GM19455 (cell line): ENCODE measurements around the gene PCID2.

Experiments
- ATAC-seq: cut with Tn5 transposase; IDR thresholded peaks from one replicate; pipeline ENCODE4 v1.9.1; 2021; ENCODE audit not compliant: unreplicated experiment

PCID2 gene

DNA sequence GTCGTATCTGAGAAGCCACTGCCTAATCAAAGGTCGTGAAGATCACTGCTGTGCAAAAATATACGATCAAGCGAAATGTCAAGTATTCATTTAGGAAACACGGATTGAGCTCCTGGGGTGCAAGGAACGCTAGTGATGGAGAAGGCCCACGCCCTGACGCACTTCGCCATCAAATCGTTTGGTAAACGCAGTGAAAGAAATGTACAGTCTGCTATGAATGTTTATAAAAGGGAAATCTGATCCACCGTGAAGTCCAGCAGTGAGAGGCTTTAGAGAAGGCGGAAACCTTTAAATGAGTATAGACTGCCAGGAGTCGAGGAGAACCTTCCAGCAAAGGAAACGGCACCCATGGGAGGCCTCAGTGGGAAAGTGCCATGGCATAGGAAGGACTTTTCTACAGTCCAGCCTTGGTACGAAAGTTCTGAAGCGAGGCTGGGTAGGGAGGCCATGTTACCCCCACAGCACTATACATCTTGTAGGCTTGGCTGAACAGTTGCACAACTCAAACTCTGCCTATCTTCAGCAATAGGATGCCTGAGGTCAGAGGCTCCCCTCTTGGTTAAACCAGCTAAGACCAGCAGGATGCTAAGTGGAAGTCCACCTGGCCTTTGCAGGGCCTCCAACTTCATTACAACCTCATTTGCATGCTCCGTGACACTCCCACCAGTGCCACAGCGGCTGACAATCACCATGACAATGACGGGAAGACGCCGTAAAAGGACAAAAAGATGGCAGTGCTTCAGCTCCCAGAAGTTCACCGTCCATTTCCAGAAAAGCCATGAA, 20.4 kb downstream of the PCID2 start:
- ATAC-seq = no peak

DNA sequence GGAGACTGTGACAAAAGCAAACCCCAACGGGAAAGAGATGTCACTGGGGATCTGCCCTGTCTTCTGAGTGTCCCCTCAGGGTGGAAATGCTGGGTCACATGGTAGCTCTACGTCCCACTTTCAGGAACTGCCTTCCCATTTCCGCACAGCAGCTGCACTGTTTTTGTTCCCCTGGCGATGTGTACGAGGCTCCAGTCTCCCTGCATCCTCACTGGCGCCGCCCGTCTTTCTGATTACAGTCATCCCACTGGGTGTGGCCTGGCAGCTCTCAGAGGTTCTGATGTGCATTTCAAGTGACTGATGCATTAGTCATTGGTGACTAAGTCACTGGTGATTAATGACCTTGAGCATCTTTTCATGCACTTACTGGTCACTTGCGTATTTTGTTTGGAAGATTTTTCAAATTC, 21.2 kb downstream of the PCID2 start:
- ATAC-seq = no peak

DNA sequence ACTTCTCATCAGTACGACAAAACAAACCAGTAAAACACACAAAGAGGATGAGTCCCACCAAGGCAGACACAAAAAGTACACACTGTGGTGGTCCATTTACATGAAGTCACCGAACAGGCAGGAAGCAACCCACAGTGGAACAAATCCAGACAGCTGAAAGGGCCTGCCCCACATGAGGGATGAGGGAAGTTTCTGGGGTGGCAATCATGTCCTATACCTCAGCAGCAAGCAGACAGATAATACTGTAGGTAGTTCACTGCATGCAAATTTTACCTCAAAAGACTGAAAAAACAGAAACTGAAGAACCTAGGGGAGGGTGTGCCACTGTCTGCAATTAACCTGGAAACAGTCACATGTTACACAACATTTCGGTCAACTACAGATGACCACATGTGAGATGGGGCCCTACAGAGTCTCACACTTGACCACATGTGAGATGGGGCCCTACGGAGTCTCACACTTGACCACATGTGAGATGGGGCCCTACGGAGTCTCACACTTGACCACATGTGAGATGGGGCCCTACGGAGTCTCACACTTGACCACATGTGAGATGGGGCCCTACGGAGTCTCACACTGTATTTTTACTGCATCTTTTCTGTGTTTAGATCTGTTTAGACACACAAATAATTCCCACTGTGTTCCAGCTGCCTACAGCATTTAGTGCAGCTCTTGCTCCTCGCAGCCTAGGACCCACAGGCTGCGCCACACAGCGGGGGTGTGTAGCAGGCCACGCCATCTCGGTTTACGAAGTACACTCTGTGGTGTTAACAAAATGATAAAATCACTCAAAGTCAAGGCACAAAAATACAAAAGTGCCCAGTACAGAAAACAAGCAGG, 22.2 kb downstream of the PCID2 start:
- peak; percentile 82 for ATAC-seq

DNA sequence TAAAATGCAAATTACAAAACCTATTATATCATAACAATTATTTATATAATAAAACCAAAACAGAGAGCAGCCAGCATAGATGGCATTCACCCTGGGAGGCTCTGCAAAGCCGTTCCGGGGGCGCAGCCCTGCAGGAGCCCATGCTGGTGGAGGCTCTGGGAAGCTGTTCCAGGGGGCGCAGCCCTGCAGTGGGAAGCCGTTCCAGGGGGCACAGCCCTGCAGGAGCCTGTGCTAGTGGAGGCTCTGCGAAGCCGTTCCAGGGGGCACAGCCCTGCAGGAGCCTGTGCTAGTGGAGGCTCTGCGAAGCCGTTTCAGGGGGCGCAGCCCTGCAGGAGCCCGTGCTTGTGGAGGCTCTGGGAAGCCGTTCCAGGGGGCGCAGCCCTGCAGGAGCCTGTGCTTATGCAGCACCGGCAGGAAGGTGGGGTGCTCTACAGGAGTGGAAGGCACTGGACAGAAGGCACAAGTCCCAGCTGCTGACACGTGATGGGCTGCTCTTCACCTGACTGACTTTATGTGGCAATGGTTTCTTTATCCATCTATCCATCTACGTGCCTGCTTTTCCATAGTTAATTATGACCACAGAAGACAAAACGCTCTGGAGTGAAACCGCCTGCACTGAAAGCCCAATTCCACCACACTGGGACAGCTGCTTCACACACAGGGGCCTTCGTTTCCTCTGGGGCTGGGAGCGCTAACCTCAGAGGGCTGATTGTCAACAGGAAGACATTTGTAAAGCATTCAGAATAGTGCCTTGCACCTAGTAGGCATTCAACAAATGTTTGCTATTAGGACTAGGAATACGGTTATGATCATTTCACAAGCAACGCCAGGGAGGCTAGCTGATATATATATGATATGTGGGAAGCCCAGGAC, 23.7 kb downstream of the PCID2 start:
- no peak for ATAC-seq

DNA sequence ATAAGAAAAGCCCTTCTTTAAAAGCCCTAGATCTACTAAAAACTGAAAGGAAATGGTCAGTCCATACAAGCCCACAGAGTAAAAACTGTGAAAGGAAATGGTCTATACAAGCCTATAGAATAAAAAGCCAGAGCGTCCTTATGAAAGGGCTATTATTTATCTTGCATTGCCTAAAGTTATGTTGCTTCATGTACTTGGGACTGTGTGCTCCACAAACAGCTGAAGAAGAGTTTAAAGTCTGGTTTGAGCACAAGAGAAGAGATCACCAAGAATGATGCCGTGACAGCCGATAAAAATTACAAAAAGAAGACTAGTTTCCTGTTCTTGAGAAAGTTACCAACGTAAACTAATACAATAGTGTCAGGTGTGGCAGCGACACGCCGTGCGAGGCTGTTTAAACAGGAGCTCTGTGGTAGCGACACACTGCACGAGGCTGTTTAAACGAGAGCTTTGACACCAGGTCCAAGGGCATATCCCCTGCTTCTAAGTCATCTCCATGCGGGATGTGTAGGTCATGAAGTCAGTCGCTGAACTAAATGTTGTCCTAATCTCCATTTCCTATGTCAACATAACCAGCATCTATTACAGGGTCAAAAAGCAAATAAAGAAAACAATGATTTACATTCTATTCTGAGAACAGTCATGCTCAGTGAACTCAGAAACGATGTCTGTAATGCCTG, 24.9 kb downstream of the PCID2 start:
- ATAC-seq = no peak

DNA sequence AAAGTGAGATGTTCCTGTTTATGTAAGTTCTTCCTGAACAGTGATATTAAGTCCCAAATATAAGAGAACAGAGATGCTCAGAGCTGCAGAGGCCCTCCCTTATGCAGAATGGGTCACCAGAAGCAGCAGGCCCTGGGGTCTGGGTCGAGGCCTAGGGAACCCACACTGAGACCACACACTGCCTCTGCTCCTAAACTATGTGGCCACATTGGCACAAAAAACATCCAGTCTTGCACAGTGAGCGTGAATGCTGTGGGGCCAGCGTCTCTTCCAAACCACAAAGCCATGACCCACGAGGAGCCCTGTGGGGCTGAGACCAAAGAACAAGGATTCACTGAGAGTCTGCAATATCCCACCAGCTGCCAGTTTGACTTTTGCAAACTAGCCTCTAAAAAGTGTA, 26.4 kb downstream of the PCID2 start:
- no peak for ATAC-seq

DNA sequence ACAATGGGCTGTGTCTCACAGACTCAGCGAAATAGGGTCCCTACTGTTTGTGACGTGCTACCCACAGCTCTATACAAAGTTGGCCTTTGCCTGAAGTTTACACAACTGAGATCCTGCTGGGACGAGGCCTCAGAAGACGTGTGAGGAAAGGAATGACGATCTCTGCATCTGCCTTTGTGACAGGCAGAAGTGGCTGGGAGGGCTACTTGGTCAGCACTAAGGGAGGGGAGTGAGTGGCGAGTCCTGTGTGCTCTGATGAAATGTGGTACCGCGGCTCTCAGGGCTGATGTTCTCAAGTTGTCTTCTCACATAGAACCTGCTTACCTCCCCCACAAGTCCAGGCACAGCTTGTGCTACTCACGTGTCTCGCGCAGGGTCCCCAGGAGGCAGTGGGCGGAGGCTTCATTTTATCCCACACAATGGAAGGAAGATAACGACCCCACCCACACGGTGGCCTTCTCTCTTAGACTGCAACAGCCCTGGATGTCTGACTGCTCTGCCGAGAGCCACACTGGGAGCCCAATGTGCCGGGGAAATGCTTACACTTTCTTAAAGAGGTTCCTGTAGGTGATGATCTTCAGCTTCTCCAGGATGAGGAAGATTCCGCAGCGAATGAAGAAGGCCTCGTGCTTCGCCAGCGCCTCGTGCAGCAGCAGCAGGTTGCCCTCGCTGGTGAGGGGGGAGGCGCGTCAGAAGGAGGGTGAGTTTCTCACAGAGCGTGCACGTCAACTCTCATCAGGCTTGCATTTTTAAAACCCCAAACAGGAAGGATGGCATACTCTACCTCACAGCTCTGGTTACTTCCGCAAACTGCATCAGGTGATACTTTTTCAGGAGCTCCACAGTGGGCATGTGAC, 28.9 kb downstream of the PCID2 start:
- no peak for ATAC-seq

DNA sequence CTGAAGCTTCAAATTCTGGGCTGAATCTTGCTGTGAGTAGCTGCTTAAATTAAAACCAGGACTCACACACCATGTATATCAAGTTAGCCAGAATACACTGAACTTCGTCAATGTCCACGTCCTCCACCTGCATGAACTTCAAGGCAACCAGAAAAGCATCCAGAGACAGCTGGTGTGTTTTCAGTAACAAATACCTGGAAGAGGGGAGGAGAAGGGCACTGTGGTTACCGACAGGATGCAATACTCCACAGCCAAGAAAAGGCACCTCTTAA, 29.6 kb downstream of the PCID2 start:
- ATAC-seq = no peak

DNA sequence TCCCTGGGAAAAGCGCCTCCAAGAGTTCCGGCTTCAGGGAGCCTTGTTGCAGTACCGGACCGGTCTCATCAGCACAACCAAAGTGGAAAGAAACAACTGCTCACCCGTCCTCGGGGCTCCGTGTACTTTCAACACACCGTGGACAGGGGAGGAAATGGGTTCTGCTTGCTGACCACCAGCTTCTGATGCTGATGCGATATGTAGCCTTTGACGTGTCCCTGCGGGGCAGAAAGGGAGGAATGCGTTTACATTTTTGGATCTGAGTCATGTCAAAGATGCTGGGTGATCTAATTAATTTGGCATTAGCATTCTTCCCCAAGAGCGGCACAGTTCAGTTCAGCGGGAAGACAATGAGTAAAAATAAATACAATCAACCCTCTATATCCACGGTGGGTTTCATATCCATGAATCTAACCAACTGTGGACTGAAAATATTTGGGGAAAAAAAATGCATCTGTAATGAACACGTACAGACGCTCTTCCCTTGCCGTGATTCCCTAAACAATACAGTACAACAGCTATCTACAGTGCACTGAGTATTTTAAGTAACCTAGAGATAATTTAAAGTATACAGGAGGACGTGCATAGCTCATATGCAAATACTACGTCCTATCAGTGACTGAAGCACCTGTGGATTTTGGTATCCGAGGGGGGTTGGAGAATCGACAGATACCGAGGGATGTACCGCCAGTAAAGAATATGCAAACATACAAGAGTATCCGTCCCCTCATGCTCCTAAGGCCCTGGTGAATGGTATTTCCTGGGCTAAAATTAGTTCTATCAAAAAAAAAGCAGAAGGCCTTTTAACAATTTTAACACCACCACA, 30.2 kb downstream of the PCID2 start:
- ATAC-seq = no peak

DNA sequence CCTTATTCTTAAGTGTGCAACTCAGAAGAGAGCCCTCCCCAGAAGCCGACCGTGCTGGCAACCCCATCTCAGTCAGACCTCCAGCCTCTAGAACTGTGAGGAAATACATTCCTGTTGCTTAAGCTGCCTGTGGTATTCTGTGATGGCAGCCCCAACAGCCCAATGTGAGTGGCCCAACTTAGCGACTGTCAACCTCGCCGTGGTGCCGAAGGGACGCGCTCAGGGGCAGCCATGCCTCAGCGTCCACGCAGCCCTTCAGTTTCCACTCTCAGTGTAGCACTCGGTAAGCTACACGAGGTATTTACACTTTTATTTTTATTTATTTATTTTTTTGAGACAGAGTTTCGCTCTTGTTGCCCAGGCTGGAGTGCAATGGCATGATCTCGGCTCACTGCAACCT, 31.6 kb downstream of the PCID2 start:
- ATAC-seq = no peak

DNA sequence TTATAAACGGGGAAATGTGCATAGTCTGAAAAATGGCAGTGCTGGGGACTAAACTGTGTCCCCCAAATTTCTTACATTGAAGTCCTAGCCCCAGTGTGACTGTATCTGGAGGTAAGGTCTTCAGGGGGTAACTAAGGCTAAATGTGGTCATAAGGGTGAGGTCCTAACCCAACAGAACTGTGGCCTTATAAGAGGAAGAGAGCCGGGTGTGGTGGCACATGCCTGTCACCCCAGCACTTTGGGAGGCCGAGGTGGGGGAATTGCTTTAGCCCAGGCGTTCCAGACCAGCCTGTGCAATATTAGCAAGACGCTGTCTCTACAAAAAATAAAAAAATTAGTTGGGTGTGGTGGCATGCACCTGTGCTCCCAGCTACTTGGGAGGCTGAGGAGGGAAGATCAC, 32.2 kb downstream of the PCID2 start:
- no peak for ATAC-seq

DNA sequence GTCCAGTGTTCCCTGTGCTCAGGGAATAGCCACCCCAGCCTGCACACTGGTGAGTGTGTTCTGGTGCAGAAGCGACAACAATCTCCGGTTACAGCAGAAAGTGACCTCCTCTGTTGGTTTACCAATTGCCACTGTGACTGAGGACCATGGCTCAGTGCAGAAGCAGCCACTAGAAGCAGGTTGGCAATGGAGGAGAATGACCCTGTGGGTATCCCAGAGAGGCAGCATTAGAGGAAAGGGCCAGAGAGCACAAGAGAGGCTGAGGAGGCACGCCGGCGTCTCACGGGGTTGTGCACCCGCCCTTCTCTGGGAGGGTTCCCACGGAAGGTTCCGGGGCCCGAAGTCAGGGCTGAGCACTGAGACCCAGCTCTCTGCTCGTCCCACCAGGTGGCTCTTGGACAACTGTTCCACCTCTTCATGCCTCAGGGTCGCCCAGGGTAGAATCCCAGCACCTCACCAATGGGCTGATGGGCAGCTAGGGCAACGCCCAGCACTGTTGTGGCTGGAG, 36.0 kb downstream of the PCID2 start:
- ATAC-seq = no peak

DNA sequence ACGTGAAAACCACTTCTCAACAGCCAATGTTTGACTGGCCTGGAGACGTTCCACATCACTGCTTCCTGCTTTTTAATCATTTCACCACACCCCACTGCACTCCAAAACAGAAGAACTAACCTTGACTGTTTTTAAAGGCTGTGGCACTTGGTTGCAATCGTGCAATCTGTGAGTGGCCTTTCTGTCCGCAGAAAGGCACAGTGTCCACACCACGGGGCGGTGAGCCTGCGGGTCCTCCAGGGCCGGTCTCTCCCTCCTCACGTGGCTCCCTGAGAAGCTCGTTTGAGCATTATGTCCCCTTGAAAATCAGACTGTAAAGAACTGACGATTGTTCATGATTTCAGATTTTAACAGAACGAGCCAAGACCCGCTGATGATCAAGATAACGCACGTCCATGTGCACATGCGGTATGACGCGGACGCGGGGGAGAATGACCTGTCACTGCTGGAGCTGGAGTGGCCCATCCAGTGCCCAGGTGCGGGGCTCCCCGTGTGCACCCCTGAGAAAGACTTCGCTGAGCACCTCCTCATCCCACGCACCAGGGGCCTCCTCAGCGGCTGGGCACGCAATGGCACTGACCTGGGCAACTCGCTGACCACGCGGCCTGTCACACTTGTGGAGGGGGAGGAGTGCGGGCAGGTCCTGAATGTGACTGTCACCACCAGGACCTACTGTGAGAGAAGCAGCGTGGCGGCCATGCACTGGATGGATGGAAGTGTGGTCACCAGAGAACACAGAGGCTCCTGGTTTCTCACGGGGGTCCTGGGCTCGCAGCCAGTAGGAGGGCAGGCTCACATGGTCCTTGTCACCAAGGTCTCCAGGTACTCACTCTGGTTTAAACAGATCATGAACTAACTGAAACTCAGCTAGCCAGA, 37.0 kb downstream of the PCID2 start:
- ATAC-seq = no peak

DNA sequence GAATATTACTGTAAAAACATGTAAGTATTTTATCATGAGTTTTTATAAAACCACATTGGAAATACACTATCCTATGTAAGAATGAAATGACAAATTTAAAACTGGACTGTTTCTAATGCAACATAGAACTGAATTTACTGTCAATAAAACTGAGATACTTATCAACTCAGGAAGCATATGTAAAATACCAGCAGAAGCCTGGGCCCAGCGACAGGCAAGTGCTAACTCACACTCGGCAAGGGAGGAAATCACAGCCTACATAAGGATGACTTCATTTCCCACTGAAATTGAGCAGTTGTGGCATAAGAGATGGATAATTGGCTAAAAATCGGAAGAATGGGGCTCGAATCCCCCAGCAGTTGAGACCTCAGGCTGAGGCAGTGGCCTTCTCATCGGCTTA, 38.0 kb downstream of the PCID2 start:
- no peak for ATAC-seq

DNA sequence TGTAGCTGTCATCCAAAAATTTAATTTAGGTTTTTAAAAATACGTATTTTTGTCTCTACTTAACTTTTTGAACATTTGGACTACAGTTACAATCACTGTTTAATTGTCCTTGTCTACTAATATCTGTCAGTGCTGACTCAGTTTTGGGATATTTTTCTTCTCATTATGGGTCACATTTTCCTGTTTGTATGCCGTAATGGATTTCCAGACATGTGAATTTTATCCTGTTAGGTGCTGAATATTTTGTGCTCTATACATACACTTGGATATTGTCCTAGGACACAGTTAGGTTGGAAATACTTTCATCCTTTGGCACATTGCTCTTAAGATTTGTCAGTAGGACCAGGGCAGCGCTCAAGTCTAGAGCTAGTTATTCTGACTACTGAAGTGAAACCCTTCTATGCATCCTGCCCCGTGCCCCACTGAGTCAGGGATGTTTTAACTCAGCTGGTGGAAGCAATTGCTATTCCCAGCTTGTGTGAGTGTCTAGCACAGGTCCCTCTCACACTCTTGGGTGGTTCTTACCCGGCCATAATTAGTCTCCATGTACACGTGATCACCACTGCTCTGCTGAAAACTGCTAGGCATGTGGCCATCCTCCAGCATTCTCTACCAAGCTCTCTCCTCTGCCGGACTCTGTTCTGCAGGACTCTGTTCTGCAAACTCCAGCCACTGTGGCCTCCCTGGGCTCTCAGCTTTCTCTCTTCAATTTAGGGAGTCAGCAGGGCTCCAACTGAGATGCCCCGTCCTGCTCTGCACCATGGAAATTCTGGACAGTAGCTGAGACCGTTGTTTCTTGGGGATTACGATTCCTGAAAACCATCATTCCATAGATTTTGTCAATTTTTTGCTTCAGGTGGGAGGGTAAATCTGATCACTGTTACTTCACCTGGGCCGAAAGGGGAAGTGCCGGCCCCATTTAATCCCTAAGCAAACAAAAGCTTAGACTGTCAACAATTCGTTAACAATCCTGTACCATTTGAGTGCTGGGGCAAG, 38.9 kb downstream of the PCID2 start:
- no peak for ATAC-seq

DNA sequence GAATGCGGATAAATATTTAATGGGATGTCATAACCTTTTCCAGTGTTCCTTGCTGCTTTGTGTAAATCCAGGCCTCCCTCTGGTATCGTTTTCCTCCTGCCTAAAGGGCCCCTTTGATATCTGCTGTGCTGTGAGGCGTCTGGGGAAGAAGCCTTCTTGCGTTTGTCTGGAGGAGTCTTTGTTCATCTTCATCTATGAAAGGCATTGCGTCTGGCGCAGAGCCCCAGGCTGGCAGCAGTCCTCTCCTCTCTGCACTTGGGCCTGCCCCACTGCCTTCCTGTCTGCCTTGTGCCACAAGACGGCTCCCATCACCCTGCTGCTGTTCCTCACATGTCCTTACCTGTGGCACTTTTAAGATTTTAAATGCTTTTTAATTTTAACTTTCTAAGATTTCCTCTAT, 40.3 kb downstream of the PCID2 start:
- ATAC-seq = no peak

DNA sequence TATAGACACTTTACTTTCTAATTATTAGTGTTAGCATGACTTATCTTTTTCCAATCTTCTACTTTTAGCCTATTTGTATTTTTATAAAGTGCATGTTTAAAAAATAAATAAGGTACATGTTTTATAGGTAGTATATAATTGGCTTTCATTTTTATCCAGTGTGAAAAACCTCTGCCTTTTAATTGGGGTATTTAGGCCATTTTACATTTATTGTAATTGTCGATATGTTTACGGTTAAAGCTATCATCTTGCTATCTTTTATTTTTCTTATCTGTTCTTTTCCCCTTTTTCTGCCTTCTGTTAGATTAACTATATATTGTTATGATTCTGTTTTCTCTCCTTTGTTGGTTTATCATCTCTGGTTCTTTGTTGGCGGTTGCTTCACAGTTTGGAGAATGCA, 40.9 kb downstream of the PCID2 start:
- no peak for ATAC-seq
